Panc1 (cell line): ENCODE results near the gene C16orf90. TPM values are rescaled to one million over a fixed set of nuclear protein-coding genes. Genes with fewer than 3 reads are reported as not detected.

Experiments used
- ATAC-seq: fragments of 200-7000 bp; cut with Tn5 transposase; 2 replicates; pipeline ENCODE4 v1.9.1; 2020; ENCODE audit warnings: mild to moderate bottlenecking, moderate library complexity
- BruUV-seq: library from RNA; stranded (reverse); fragments of 400-500 nt; replicated peaks from 2 replicates; lab custom pipeline; 2021; lab: Mats Ljungman, UMichigan
- CTCF ChIA-PET: fragments of 300-600 bp; sonication (Branson Sonifier 250); formaldehyde crosslinking; loops from one replicate; lab custom pipeline; 2022; ENCODE audit warnings: antibody characterized with exemption; lab: Charles Lee
- POLR2A ChIA-PET: fragments of 300-600 bp; sonication (Branson Sonifier 250); formaldehyde crosslinking; loops from one replicate; lab custom pipeline; 2022; ENCODE audit warnings: antibody characterized with exemption; lab: Charles Lee
- DNase-seq: peaks from one replicate; pipeline ENCODE4 v3.0.0-alpha.2; 2010; ENCODE audit warnings: low read depth, low spot score
- H3K27ac ChIP-seq: 2 replicates; pipeline ENCODE4 v1.5.1; 2011; ENCODE audit warnings: mild to moderate bottlenecking, low read length, inconsistent platforms
- H3K27me3 ChIP-seq: fragments of 200-500 bp; sonication (Bioruptor generic); 2 replicates; pipeline ENCODE4 v1.6.0; 2014; ENCODE audit warnings: low read length, inconsistent platforms; ENCODE audit not compliant: control insufficient read depth, insufficient read depth
- H3K36me3 ChIP-seq: fragments of 200-500 bp; sonication (Bioruptor generic); 2 replicates; pipeline ENCODE4 v1.5.1; 2014; ENCODE audit warnings: inconsistent platforms, mild to moderate bottlenecking, low read length, moderate library complexity; ENCODE audit not compliant: control insufficient read depth, insufficient read depth
- H3K4me1 ChIP-seq: 2 replicates; pipeline ENCODE4 v1.5.1; 2011; ENCODE audit warnings: inconsistent platforms, mild to moderate bottlenecking, low read length, moderate library complexity; ENCODE audit not compliant: control insufficient read depth, insufficient read depth
- H3K4me3 ChIP-seq, 2 experiments: 2 replicates each; pipeline ENCODE4 v1.5.1; 2011 to 2012; ENCODE audit warnings: low read depth in 2 of 2, low read length in 2 of 2, mild to moderate bottlenecking in 2 of 2, inconsistent platforms in 1 of 2, moderate library complexity in 1 of 2
- H3K9me3 ChIP-seq: fragments of 200-500 bp; sonication (Bioruptor generic); 2 replicates; pipeline ENCODE4 v1.5.1; 2014; ENCODE audit warnings: low read depth, mild to moderate bottlenecking, inconsistent platforms, low read length, moderate library complexity; ENCODE audit not compliant: control insufficient read depth, insufficient read depth
- CTCF ChIP-seq: fragments of 450-650 bp; IDR thresholded peaks from 2 replicates; pipeline ENCODE4 v1.5.1; 2017; ENCODE audit warnings: mild to moderate bottlenecking
- POLR2AphosphoS5 ChIP-seq: IDR thresholded peaks from 2 replicates; pipeline ENCODE4 v1.6.1; 2012; ENCODE audit warnings: mild to moderate bottlenecking, low read depth, low read length, moderate library complexity
- REST ChIP-seq, 2 experiments: IDR thresholded peaks; 2 replicates each; pipeline ENCODE4 v1.6.1; 2011 to 2012; ENCODE audit warnings: low read depth in 2 of 2, control low read depth in 1 of 2, low read length in 1 of 2, mild to moderate bottlenecking in 1 of 2, moderate library complexity in 1 of 2; ENCODE audit not compliant: insufficient read depth in 1 of 2
- SIN3A ChIP-seq: IDR thresholded peaks from 2 replicates; pipeline ENCODE4 v1.6.1; 2012; ENCODE audit warnings: low read depth, mild to moderate bottlenecking, low read length, moderate library complexity, borderline replicate concordance; ENCODE audit not compliant: insufficient read depth
- TCF7L2 ChIP-seq: IDR thresholded peaks from 2 replicates; pipeline ENCODE4 v1.6.1; 2011; ENCODE audit warnings: mild to moderate bottlenecking, low read depth, low read length, inconsistent platforms
- in situ Hi-C: cut with HindIII; loops from 2 replicates; pipeline ENCODE4 v1.10.0; 2016; ENCODE audit warnings: low sequenced_read_pairs, low pct_unique_long_range_greater_than_20kb
- intact Hi-C: fragments of 100-400 bp; cut with micrococcal nuclease; formaldehyde crosslinking; loops from one replicate; pipeline ENCODE4 v1.10.0; 2022; ENCODE audit not compliant: unreplicated experiment
- total RNA-seq: library from RNA; stranded (reverse); gene quantifications from one replicate; pipeline ENCODE4 v1.2.1, GENCODE V29; 2021; ENCODE audit not compliant: unreplicated experiment

Gene C16orf90
- total RNA-seq, 1 experiment from 2014 or later, result not detected

- in situ Hi-C loops (no loop called here), intact Hi-C loops (no loop called here)
- ChIA-PET POLR2A (no interaction called here), CTCF (interaction anchor here (0.6 kb wide), 1 partner anchor 300 kb away, joined by 4 read pairs; no protein-coding TSS in a partner anchor)
- Histone ChIP-seq H3K27ac (peak overlapping the region; percentile 93), H3K9me3 (no peaks in the 10 kb centered on the region), H3K4me1 (peaks cover 43% of the 10 kb centered on the region), H3K4me3 (peak overlapping the region; percentile 73 to 84), H3K36me3 (peaks cover 2% of the 10 kb centered on the region; the same call in 1 of the 2 replicates), H3K27me3 (no peaks in the 10 kb centered on the region)
- peak; percentile 26 for ATAC-seq
- no TSS peak for BruUV-seq
- DNase-seq, result no peak
- TF ChIP-seq SIN3A (no peak), CTCF (peak; percentile 34; the same call in 1 of the 2 replicates)
These were observed 36.9 kb downstream of the C16orf90 start for GRCh38 chr16:3458278-3458851.

- DNase-seq (no peak), ATAC-seq (peak; percentile 95)
- Histone ChIP-seq H3K9me3 (no peaks in the 10 kb centered on the region), H3K36me3 (peaks cover 2% of the 10 kb centered on the region; the same call in 1 of the 2 replicates), H3K4me1 (peaks cover 39% of the 10 kb centered on the region), H3K27ac (peak overlapping the region; percentile 95), H3K27me3 (no peaks in the 10 kb centered on the region), H3K4me3 (peak overlapping the region; percentile 73 to 84)
- ChIA-PET POLR2A (no interaction called here), CTCF (interaction anchor here (0.6 kb wide), 1 partner anchor 299 kb away, joined by 4 read pairs; no protein-coding TSS in a partner anchor)
- peak; percentile 87 for TF ChIP-seq POLR2AphosphoS5
- TF ChIP-seq CTCF, result peak; percentile 76
- TF ChIP-seq SIN3A, result peak; percentile 82; the same call in 1 of the 2 replicates
- no peak for TF ChIP-seq REST (IDR thresholded peaks at IDR 0.05; ENCODE audit: insufficient read depth in 1 of 2, low read depth in 2 of 2, low read length in 1 of 2)
- no peak for TF ChIP-seq TCF7L2
- TSS peak; percentile 89 for BruUV-seq
- intact Hi-C loops (no loop called here), in situ Hi-C loops (no loop called here)
These were observed 37.6 kb downstream of the C16orf90 start for GRCh38 chr16:3457434-3458252.
